Gastrocnemius medialis (tissue), 4 donors: ENCODE measurements around the gene CACNA2D2.

Experiments
- CTCF ChIP-seq, 5 experiments: fragments of 450-650 bp in 3 of 5; fragments of 200-600 bp in 2 of 5; sonication (generic) in 2 of 5; IDR thresholded peaks in 4 of 5; conservative IDR thresholded peaks in 1 of 5; 1 replicate in 4 of 5; 2 replicates in 1 of 5; pipeline ENCODE4 v1.5.1; 2016 to 2019; ENCODE audit warnings: antibody characterized with exemption in 5 of 5, mild to moderate bottlenecking in 3 of 5, moderate library complexity in 3 of 5
- POLR2A ChIP-seq, 2 donors: fragments of 450-650 bp; IDR thresholded peaks; one replicate each; pipeline ENCODE4 v1.6.1; 2017; ENCODE audit warnings: antibody characterized with exemption in 2 of 2, mild to moderate bottlenecking in 2 of 2, moderate library complexity in 2 of 2

- no peak for TF ChIP-seq POLR2A (IDR thresholded peaks at IDR 0.05)
- TF ChIP-seq CTCF (IDR thresholded peaks at IDR 0.05 in 4 of 5, conservative IDR thresholded peaks at IDR 0.05 in 1 of 5) = peak; percentile 44 to 84 (median 61)
These were observed 46.8 kb upstream of the CACNA2D2 start for GRCh38 chr3:50550079-50550736.
